Measurements from ENCODE around the gene MFSD12.

The MFSD12 gene

GRCh38 chr19:3606690-3607289, 49.4 kb upstream of the MFSD12 start, which contains the start of gene TBXA2R:
TBXA2R (minus strand) TSS chr19:3606875; CDS start chr19:3600634, 6,241 bp downstream.
- Histone ChIP-seq H3K4me1 (ENCODE audit: control insufficient read depth, insufficient read depth, low read length) (peaks cover 3% of the 10 kb centered on the region; the same call in 1 of the 2 replicates), H3K36me3 (ENCODE audit: control insufficient read depth in 2 of 2, insufficient read depth in 1 of 2, low read length in 2 of 2) (peaks cover 0 to 18% of the 10 kb centered on the region in 2 experiments; a peak in 2 of 3 replicates), H3K4me3 (ENCODE audit: low read depth, low read length) (peak within 1 kb of the TSS; percentile 51), H3K27ac (ENCODE audit: extremely low read depth, low read depth, low read length) (no peak within 1 kb of the TSS), H3K9me3 (ENCODE audit: control insufficient read depth, insufficient read depth, low read depth, low read length) (no peaks in the 10 kb centered on the region)
- ChIA-PET CTCF (interaction anchor here (1.2 kb wide), 1 partner anchor 62 kb away, joined by 3 read pairs; no protein-coding TSS in a partner anchor), POLR2A (interaction anchor here (0.6 kb wide), 1 partner anchor 99 kb away, joined by 10 read pairs; no protein-coding TSS in a partner anchor)
- TF ChIP-seq KLF1 (tag by site-specific recombination; IDR thresholded peaks at IDR 0.05), result peak; percentile 42
- no peak for TF ChIP-seq REPIN1 (tag by site-specific recombination; IDR thresholded peaks at IDR 0.05; ENCODE audit: low read depth)
- TF ChIP-seq, protein P1, sequence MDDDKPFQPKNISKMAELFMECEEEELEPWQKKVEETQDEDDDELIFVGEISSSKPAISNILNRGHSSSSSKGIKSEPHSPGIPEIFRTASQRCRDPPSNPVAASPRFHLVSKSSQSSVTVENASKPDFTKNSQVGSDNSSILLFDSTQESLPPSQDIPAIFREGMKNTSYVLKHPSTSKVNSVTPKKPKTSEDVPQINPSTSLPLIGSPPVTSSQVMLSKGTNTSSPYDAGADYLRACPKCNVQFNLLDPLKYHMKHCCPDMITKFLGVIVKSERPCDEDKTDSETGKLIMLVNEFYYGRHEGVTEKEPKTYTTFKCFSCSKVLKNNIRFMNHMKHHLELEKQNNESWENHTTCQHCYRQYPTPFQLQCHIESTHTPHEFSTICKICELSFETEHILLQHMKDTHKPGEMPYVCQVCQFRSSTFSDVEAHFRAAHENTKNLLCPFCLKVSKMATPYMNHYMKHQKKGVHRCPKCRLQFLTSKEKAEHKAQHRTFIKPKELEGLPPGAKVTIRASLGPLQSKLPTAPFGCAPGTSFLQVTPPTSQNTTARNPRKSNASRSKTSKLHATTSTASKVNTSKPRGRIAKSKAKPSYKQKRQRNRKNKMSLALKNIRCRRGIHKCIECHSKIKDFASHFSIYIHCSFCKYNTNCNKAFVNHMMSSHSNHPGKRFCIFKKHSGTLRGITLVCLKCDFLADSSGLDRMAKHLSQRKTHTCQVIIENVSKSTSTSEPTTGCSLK (tag by site-specific recombination; IDR thresholded peaks at IDR 0.05), result no peak
- TF ChIP-seq ZNF335 (tag by site-specific recombination; conservative IDR thresholded peaks at IDR 0.05), result peak; percentile 100
- TF ChIP-seq ZNF132 (tag by site-specific recombination; IDR thresholded peaks at IDR 0.05; ENCODE audit: borderline replicate concordance), result no peak
- TF ChIP-seq ZNF707 (tag by site-specific recombination; IDR thresholded peaks at IDR 0.05), result no peak
- 0 out of 2 replicates have a peak, but pooled peaks have one; percentile 24 for TF ChIP-seq ZFHX2 (tag by site-specific recombination; conservative IDR thresholded peaks at IDR 0.05)
- TF ChIP-seq ZNF777 (tag by site-specific recombination; IDR thresholded peaks at IDR 0.05; ENCODE audit: borderline replicate concordance), result peak; percentile 31; the same call in 1 of the 2 replicates
- no peak for TF ChIP-seq ZNF155 (tag by site-specific recombination; IDR thresholded peaks at IDR 0.05)
- TF ChIP-seq, protein P2, sequence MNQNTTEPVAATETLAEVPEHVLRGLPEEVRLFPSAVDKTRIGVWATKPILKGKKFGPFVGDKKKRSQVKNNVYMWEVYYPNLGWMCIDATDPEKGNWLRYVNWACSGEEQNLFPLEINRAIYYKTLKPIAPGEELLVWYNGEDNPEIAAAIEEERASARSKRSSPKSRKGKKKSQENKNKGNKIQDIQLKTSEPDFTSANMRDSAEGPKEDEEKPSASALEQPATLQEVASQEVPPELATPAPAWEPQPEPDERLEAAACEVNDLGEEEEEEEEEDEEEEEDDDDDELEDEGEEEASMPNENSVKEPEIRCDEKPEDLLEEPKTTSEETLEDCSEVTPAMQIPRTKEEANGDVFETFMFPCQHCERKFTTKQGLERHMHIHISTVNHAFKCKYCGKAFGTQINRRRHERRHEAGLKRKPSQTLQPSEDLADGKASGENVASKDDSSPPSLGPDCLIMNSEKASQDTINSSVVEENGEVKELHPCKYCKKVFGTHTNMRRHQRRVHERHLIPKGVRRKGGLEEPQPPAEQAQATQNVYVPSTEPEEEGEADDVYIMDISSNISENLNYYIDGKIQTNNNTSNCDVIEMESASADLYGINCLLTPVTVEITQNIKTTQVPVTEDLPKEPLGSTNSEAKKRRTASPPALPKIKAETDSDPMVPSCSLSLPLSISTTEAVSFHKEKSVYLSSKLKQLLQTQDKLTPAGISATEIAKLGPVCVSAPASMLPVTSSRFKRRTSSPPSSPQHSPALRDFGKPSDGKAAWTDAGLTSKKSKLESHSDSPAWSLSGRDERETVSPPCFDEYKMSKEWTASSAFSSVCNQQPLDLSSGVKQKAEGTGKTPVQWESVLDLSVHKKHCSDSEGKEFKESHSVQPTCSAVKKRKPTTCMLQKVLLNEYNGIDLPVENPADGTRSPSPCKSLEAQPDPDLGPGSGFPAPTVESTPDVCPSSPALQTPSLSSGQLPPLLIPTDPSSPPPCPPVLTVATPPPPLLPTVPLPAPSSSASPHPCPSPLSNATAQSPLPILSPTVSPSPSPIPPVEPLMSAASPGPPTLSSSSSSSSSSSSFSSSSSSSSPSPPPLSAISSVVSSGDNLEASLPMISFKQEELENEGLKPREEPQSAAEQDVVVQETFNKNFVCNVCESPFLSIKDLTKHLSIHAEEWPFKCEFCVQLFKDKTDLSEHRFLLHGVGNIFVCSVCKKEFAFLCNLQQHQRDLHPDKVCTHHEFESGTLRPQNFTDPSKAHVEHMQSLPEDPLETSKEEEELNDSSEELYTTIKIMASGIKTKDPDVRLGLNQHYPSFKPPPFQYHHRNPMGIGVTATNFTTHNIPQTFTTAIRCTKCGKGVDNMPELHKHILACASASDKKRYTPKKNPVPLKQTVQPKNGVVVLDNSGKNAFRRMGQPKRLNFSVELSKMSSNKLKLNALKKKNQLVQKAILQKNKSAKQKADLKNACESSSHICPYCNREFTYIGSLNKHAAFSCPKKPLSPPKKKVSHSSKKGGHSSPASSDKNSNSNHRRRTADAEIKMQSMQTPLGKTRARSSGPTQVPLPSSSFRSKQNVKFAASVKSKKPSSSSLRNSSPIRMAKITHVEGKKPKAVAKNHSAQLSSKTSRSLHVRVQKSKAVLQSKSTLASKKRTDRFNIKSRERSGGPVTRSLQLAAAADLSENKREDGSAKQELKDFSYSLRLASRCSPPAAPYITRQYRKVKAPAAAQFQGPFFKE (tag by site-specific recombination; IDR thresholded peaks at IDR 0.05; ENCODE audit: borderline replicate concordance), result no peak
- 0 out of 2 replicates have a peak, but pooled peaks have one; percentile 6 for TF ChIP-seq EGR2 (tag by site-specific recombination; IDR thresholded peaks at IDR 0.05; ENCODE audit: low read depth)
- no peak for TF ChIP-seq ZNF18 (tag by site-specific recombination; IDR thresholded peaks at IDR 0.05)
- TF ChIP-seq SP2 (tag by site-specific recombination; IDR thresholded peaks at IDR 0.05), result peak; percentile 55
- no peak for TF ChIP-seq ZNF623 (tag by site-specific recombination; IDR thresholded peaks at IDR 0.05)
- TF ChIP-seq KLF9 (tag by site-specific recombination; IDR thresholded peaks at IDR 0.05; ENCODE audit: low read depth), result peak; percentile 98
- TF ChIP-seq ZNF366 (tag by site-specific recombination; conservative IDR thresholded peaks at IDR 0.05), result no peak
- TF ChIP-seq, protein P3, sequence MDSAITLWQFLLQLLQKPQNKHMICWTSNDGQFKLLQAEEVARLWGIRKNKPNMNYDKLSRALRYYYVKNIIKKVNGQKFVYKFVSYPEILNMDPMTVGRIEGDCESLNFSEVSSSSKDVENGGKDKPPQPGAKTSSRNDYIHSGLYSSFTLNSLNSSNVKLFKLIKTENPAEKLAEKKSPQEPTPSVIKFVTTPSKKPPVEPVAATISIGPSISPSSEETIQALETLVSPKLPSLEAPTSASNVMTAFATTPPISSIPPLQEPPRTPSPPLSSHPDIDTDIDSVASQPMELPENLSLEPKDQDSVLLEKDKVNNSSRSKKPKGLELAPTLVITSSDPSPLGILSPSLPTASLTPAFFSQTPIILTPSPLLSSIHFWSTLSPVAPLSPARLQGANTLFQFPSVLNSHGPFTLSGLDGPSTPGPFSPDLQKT (IDR thresholded peaks at IDR 0.05; ENCODE audit: borderline replicate concordance, low read depth, low read length), result no peak
- TF ChIP-seq SP3 (tag by site-specific recombination; IDR thresholded peaks at IDR 0.05), result peak; percentile 83
- peak; percentile 37; the same call in 1 of the 2 replicates for TF ChIP-seq ZFP69B (tag by site-specific recombination; IDR thresholded peaks at IDR 0.05)
- TF ChIP-seq ZBTB8A (tag by site-specific recombination; IDR thresholded peaks at IDR 0.05), result peak; percentile 79
- TF ChIP-seq KLF16 (tag by site-specific recombination; IDR thresholded peaks at IDR 0.05), result peak; percentile 55; the same call in 1 of the 2 replicates
- TF ChIP-seq, protein P4, sequence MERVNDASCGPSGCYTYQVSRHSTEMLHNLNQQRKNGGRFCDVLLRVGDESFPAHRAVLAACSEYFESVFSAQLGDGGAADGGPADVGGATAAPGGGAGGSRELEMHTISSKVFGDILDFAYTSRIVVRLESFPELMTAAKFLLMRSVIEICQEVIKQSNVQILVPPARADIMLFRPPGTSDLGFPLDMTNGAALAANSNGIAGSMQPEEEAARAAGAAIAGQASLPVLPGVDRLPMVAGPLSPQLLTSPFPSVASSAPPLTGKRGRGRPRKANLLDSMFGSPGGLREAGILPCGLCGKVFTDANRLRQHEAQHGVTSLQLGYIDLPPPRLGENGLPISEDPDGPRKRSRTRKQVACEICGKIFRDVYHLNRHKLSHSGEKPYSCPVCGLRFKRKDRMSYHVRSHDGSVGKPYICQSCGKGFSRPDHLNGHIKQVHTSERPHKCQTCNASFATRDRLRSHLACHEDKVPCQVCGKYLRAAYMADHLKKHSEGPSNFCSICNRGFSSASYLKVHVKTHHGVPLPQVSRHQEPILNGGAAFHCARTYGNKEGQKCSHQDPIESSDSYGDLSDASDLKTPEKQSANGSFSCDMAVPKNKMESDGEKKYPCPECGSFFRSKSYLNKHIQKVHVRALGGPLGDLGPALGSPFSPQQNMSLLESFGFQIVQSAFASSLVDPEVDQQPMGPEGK (tag by site-specific recombination; IDR thresholded peaks at IDR 0.05), result peak; percentile 73
- TF ChIP-seq KLF8 (tag by site-specific recombination; IDR thresholded peaks at IDR 0.05), result peak; percentile 67
- no peak for TF ChIP-seq ZNF48 (tag by site-specific recombination; IDR thresholded peaks at IDR 0.05)
- TF ChIP-seq PRDM1 (tag by site-specific recombination; IDR thresholded peaks at IDR 0.05), result no peak
- TF ChIP-seq ZNF423 (tag by site-specific recombination; IDR thresholded peaks at IDR 0.05), result peak; percentile 89

Measured in HEK293 (cell line).